ENCODE results near the gene FAM131C.

Gene FAM131C

GRCh38 chr1:16015960-16016901 is 57.2 kb downstream of the FAM131C start:
- no peak for DNase-seq (ENCODE audit: low spot score)

DNA sequence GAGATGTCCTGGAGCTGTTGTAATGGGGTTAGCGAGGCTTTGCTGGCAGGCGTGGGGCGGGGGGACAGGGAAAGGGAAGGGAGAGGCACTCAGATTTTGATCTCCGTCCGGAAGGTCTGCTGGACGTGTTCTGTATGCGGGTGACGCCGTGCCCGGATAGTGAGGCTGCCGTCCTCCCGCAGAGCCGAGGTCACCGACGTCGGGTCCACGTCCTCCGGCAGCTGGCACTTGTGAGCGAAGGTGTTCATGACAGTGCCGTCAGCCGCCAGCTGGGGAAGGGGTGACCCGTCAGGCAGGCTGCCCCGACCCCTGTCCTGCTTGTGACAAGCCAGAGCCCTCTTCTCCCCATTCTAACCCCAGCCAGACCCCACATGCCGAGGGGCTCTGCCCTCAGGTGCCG is 58.0 kb downstream of the FAM131C start:
- no peak for DNase-seq (ENCODE audit: low spot score)

- DNase-seq (ENCODE audit: low spot score): no peak
Observed at GRCh38 chr1:16014509-16015482, 58.7 kb downstream of the FAM131C start.

DNA sequence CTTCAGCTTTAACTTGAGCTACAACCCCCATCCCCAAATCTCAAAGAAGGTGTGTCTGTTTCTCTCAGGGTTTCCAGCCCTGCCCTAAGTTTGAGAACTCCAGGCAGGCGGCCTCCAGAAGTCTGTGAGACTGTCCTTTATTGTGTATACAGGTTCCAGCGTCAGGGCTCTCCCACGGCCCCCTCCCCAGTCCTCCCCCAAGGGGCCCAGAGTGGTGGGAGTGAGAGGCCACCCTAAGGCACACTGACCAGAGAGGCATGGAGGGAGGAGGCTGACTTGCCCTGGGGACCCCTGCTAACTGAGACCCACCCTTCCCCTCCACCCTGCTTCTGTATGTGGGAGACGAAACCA is 59.6 kb downstream of the FAM131C start:
- no peak for DNase-seq (ENCODE audit: low spot score)

GRCh38 chr1:16013220-16013907 is 60.1 kb downstream of the FAM131C start:
- peak; percentile 82 for DNase-seq (ENCODE audit: low spot score)

DNA sequence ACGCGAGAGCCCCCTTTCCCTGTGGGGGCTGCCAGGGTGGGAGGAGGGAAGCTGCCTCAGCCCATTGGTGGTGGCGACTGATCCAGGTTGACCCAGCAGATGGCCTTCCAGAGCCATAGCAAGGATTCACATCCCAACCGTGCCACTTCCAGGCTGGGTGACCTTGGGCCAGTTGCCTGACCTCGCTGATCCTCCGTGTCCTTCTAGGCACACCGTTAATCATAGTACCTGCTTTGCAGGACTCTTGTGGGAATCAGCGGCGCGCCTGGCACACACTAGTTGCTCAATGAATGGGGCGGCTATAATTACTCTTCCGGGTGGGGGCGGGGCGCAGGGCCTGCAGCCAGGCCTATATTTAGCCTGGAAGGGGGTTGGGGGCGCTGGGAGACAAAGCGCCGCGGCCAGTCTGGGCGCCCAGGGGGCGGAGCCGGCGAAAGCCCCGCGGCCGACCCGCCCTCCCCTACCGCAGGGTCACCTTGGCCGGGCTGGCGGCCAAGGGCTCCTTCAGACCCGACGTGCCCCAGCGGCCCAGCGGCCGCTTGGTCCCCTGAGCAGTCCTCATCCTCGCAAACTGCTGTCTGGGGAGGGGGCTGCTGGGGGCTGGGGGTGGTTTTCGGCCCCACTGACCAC is 60.7 kb downstream of the FAM131C start:
- peak; percentile 92 for DNase-seq (ENCODE audit: low spot score)

- no peak for DNase-seq (ENCODE audit: low spot score)
Observed at GRCh38 chr1:16011936-16012589, 61.4 kb downstream of the FAM131C start.

DNA sequence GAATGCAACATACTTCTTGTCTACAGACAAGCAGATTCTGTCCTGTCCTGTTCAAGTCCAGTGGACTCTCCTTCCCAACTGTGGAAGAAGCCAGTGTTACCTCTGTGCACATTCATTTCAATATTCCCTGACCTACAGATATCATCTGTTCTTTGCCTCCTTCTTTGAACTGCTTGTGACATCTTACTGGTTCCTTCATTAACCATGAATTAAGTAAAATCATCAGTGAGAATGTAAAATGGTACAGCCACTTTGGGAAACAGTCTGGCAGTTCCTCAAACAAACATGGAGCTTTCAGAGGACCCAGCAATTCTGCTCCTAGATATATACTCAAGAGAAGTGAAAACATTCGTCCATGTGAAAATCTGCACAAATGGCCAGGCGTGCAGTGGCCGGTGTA is 62.6 kb downstream of the FAM131C start:
- DNase-seq (ENCODE audit: low spot score): no peak

DNA sequence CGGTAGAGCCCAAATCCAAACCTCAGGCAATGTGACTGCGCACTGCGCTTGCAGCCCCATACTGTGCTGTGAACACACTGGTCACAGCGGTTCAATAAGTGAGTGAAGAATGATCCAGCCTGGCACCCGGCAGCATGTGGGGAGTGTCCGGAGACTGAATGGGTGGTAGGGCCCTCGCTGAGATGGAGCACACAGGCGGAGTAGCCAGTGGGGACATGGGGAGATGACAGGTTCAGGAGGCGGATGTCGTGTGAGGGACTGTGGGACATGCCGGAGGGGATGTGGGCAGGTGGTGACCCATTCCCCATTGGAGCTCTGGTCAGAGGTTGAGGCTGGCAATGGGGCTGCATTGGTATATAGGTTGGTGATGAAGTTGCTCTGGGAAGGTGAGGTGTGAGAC is 63.8 kb downstream of the FAM131C start:
- no peak for DNase-seq (ENCODE audit: low spot score)

- DNase-seq (ENCODE audit: low spot score): peak; percentile 72
Observed at GRCh38 chr1:16009030-16009460, 64.4 kb downstream of the FAM131C start.
